ENCODE data around the gene SMOC1. TPM values are rescaled to one million over a fixed set of nuclear protein-coding genes. Genes with fewer than 3 reads are reported as not detected.

SMOC1 gene
- total RNA-seq, 1 donor from 2014 or later: 75.6 TPM

DNA sequence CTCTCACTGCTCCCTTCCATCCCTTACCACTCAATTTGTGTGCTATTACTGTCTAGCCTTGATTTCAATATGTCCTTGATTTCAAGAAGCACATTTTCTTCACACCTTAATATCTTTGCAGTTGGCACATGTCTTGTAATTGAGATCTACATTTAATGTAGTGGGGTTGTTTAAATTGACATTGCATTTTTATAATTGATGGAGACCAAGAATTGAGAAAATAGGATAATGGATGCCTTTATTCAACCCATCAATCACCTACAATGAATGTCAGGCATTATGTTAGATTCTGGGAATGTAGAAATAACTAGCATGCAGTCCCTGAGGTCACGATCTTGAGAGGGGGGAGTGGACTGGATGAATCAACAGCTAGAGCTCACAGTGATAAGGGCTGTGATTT is 94.6 kb downstream of the SMOC1 start:
- DNase-seq (ENCODE audit: low spot score): no peak
- ATAC-seq: no peak

DNA sequence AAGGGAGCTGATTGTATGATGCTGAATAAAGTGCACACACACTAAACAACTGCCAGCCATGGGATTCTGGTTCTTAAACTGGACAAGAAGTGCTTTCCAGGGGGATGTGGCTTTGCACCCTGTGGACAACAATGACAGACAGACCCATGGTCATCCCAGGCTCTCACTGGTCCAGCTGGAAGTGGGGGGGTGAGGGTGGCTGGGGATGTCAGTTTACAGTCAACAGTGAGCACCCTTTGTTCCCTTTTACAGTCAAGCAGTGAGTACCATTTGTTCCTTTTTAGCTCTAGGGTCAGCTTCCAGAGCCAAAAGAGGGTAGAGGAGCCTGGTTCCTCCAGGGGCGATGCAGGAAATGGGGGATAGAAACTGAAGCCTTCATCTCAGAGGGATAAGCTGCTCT is 100.7 kb downstream of the SMOC1 start:
- DNase-seq (ENCODE audit: low spot score): no peak
- no peak for ATAC-seq

DNA sequence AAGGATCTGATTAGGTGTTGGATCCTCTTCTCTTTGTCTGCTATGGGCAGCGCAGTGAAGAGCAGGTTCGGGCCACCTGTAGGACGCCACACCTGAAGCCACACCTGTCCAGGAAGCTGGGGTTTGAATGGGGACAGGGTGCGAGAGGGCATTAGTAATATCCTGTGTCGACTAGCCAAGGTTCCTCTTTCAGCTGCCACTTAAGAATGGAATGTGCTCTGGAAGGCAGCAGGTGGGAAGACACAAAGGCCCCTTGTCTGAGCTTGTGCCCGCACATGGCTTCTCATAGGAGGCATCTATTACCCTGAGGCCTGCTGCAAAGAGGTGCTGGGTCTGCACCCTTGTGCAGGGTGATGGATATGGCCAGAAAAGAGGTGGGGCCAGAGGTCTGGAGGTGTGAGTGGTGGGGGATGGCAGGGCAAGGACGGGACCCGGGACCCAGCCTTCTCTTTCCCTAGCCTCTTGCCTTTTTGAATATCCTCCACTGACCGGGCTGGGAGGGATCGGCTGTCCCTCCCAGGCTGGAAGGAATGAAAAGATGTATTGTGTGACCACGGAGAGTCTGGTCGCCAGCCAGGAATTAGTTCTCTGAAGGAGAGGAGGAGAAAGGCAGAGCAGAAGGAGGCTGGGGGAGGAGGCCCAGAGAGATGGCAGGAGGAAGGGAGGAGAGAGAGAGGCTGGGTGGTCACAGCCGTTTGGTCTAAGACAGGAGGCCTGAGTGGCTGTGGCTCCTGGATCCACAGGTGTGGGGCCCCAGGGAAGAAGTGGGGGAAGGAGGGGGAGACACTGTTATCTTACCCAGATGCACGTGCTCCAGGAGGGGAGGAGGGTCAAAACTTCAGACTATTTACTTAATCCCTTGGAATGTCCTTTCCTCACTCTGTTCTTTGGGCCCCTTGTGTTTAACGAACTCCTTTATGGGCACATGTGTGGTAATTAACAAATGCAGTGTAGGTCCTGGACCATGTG is 101.5 kb downstream of the SMOC1 start:
- DNase-seq (ENCODE audit: low spot score): no peak
- ATAC-seq: no peak

DNA sequence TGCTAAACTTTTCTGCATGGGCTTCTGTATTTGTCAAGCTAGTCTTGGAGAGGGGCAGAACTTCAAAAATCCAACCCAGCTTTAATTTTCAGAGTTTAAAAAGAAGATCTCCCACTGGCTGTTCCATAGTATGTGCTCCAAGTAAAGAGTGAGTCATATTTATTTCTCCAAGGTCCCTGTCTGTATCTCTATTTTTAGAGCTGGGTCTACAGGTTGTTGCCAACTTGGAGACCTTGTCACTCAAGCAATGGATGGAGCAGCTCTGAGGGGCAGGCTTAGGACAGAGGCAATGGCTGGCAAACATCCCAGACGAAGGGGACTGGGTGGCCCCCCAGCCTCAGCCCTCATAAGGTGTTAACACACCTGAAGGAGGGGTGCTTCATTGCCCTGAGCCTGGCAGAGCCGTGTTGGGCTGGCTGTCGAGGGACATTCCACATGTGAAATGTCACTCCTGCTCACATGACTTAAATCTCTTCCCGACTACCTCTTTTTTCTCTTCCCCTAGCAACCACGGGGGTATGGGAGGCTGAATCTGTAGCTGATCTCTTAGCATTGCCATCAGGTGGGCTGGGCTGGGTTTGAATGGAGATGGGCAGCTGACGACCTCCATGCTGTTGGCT is 103.1 kb downstream of the SMOC1 start:
- DNase-seq (ENCODE audit: low spot score) (no peak), ATAC-seq (no peak)

DNA sequence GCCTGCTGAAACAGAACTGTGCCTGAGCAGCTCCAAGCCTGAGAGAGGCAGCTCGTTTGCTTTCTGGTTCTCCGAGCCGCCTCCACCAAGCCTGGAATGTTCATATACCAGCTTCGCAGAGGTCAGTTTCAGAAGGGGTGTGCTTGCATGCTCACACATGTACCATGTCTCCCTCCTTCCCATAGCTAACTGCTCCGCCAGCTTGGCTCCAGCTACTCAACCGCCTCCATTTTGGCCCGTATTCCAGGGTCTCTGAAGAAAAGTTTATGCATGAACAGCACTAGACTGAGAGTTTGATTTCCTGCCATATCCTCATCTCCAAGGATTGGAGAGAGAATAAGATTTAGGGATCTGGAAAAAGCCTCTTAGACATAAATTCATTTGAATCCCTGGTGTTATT is 103.7 kb downstream of the SMOC1 start:
- no peak for DNase-seq (ENCODE audit: low spot score)
- no peak for ATAC-seq

DNA sequence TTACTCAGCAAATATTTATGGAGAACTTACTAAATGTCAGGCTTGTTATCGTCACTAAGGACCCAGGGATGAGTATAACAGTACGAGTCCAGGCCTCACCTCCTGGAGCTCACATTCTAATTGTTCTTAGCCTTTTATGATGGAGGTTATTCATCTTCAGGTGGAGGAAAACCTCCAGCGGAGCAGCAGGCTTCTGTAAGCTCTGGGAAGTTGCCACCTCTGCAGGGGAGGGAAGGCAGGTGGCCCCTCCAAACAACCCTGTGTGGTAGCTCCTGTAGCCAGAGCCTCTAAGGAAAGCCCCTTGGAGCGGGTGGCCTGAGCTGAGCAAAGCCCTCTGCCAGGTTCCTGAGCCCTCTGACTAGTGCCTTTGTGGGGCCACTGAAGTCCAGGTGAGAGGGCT is 104.1 kb downstream of the SMOC1 start:
- DNase-seq (ENCODE audit: low spot score) (no peak), ATAC-seq (no peak)

DNA sequence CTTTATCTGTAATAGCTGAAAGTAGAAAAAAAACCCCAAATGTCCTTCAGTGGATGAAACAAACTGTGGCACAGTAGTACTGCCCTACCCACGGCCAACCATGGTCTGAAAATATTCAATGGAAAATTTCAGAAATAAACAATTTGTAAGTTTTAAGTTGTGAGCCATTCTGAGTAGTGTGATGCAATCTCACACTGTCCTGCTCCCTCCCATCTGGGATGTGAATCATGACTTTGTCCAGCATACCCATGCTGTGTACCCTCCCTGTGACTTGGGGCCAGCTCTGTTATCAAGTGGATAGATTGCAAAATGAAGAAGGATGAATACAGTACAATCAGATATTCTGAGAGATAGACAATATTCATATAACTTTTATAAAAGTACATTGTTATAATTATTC is 106.2 kb downstream of the SMOC1 start:
- DNase-seq (ENCODE audit: low spot score): no peak
- ATAC-seq: no peak

DNA sequence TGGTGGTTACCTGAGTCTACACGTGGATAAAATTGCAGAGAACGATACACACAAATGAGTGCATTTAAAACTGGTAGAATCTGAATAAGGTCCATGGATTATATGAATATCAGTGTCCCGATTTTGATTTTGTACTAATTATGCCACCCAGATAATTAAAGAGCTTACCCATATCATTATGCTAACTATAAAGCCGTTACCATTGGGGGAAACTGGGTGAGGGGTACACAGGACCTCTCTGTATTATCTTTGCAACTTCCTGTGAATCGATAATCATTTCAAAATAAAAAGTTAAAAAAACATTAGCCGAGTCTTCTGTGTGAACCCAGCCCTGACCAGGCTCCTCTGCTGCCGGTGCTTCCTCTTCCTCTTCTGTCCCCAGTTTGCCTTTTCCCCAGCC is 107.1 kb downstream of the SMOC1 start:
- no peak for ATAC-seq
- no peak for DNase-seq (ENCODE audit: low spot score)

DNA sequence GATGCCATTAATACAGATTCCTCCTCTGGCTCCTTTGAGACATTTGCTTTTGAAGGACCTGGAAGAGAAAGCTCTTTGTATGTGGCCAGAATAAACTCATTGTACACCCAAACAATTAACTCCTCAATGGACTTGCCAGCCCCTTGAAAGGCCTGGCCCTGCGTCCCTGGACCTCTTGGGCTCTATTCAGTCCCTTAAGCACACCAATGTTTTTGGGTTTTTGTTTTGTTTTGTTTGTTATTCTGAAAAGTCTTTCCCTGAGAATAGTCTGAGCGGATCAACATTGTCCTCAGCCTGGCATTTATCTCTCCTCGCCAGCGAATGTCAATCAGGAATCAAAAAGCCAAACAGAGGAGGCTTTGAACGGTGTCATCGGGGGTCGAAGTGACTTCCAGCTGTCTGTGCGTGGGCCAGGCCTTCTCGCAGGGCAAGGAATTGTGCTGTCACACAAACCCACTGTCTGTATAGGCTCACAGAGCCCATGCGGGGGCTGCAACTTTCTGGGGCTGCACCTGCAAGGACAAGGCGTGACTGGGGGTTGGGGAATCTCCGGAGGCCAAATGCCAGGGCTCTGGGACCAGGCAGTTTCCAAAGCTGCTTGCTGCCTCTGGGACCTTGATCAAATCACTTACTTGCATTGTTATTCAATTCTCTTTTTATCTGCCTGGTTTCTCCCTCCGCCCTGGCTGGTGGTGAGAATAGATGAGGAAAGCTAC is 108.3 kb downstream of the SMOC1 start:
- DNase-seq (ENCODE audit: low spot score) (no peak), ATAC-seq (no peak)

DNA sequence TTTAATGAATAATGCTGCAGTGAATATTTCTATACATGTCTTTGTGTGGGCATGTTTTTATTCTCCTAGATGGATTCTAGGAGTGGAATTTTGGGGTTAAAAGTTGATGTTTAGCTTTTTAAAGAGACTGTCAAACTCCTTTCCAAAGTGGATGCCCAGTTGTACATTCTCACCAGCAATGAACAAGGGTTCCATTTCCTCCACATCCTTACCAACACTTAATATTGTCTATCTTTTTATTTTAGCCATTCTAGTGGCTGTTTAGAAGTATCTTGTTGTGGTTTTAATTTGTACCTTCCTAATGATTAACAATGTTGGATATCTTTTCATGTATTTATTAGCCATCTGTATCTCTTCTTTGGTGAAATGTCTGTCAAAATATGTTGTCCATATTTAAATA is 109.8 kb downstream of the SMOC1 start:
- ATAC-seq (no peak), DNase-seq (ENCODE audit: low spot score) (no peak)

DNA sequence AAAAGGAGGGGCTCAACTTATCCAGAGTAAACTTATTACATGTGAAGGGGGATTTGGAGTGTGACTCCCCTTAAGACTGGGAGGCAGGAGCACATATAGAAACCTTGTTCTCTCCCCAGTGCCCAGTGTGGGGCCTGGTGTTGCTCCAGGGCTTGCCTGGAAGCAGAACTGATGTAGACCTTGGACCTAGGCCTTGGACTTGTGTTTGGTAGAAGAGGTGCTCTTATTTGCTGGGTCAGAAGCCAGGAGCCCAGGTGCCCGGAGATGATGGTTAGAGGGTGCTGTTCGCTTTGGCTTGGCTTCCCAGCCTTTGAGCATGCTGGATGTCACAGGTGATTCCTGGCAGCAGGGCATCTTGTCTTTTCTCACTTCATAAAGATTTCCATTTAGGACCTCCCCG is 110.4 kb downstream of the SMOC1 start:
- DNase-seq (ENCODE audit: low spot score) (peak; percentile 85), ATAC-seq (peak; percentile 86)

DNA sequence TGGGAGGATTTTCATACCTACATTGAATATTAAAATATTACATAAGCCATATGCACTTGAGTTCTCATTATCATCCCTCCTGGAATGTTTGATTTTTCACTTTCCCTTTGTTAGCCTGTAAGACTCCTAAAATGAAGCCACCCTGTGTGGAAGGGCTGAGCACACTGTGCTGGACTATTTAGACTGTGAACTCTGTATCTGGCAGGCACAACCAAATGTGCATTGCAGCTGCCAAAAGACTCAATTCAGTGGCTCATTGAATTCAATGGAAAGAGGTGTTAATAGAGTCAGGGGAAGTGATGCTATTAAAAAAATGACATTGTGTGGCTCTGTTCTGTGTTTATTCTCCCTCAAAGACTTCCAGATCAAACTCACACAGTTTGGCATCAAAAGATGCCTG is 111.1 kb downstream of the SMOC1 start:
- DNase-seq (ENCODE audit: low spot score) (no peak), ATAC-seq (peak; percentile 78)

DNA sequence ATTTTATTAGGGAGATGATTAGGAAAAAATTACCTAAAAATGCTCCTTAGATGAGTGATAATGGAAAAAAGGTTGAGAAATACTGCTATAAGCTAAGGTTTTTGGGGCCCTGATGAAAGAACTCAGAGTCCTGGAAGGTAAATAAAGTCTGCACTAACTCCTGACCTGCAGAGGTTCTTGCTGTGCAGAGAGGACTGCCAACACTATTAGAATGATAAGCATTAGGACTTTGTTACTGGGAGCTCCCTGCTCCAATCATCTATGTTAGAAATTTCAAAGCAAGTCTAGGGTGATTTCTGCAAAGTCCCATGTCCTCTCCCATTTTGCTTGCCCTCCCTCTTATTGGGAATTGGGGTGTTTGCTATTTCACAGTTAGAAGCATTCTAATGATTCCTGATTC is 112.2 kb downstream of the SMOC1 start:
- peak; percentile 64 for ATAC-seq
- DNase-seq (ENCODE audit: low spot score): no peak

DNA sequence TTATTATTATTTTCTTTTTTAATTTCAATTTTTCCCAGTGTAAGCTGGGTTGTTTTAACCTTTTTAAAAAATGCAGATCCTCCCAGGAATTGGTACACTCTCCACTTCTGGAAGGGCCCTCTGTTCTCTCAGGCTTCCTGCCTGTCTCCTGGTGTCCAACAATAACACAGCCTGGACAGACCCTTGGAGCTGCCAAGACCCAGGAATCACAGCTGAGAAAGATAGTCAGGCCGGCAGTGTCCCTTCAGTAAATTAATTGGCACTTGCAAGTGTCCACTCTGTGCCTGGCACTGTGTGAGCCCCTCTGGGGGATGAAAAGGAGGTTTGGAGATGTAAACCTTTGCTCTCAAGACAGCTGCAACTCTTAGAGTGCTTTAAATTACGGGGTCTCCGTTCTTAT is 113.3 kb downstream of the SMOC1 start:
- DNase-seq (ENCODE audit: low spot score): no peak
- no peak for ATAC-seq

DNA sequence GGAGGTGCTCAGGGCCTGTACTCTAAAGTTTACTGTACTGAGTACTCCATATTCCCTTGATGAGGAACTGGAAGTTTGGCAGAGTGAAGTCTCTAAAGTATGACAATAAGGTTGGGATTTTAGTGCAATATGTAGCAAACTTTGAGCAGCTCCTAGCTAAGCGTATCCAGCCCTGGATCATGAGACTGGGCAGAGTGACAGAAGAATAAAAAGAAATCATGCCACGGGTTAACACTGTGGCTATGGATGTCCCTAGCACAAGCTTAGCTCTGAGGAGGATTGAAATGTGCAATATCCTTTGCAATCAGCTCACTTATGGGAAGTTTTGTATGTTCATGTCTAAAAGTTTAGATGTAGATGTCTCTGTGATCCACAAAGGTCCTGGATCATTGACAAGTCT is 114.1 kb downstream of the SMOC1 start:
- no peak for DNase-seq (ENCODE audit: low spot score)
- ATAC-seq: no peak

DNA sequence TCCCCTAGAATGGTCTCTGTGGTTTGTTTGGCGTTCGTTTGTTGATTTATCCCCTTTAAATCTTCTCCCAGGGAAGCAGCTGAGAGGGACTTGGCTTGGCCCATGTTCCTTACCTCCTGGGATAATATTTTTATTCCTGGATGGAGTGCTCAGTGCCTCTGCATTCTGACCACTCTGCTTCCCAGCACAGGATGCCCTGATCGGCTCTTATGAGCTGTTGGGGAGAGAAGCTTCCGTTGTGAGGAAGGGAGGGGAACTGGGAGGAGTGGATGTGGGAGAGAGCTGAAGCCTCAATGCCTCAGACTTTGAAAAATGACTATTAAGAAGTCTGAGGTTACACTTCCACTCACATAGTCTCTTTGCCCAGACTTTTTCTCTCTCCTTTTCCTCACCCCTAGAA is 114.8 kb downstream of the SMOC1 start:
- DNase-seq (ENCODE audit: low spot score) (no peak), ATAC-seq (no peak)

DNA sequence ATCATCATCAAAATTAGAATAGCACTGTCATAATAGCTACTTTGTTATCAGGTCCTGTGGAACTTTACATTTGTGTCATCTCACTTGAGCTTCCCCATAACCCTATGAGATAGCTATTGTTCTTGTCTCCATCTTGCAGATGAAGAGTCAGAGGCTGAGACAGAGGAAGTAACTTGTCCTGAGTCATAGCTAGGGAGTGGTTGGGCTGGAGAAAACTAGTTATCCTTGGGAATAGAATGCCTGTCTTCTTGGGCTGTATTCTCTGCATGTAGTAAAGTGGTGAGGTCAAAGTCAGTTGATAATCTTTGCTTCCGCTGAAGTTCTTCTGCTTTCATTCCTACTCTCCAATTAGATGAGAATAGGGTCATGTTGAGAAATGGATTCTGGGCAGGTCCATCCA is 117.0 kb downstream of the SMOC1 start:
- ATAC-seq (no peak), DNase-seq (ENCODE audit: low spot score) (no peak)

DNA sequence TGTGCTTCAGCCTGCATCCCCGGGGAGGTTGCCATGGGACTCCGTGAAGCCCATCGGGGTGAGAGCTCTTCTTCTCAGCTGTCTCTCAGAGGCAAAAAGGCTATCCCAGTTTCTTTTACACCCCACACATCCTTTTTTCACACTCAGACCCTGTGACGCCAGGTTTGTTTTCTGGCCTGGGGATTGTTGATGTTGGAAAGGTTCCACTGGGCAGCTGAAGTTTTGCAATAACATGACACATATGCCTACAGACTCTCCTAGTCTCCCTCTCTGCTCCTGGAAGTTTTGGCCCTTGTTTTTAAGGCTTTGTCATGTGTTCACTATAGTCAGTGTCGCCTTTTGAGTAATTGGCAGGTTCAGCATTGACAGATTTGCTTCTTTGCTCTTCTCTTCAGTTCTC is 118.6 kb downstream of the SMOC1 start:
- ATAC-seq (peak; percentile 88), DNase-seq (ENCODE audit: low spot score) (peak; percentile 81)

DNA sequence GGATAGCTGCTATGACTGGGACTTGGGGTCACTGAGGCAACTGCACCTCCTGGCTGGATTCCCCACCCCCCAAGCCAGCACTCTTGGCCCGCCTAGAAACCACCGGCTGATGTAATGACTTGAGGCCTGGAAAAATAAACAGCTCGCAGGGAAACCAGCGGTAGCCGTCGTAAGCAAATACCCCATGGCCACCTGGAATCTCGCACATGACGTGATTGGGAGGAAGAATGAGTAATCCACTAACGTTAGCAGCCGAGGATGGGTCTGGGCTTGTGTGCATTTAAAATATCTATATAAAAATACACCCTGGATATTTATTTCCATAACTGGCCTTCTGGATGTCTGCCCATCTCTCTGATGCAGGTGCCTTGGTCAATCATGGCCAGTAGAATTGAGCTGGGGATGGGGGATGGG is 120.1 kb downstream of the SMOC1 start:
- ATAC-seq (no peak), DNase-seq (ENCODE audit: low spot score) (no peak)

DNA sequence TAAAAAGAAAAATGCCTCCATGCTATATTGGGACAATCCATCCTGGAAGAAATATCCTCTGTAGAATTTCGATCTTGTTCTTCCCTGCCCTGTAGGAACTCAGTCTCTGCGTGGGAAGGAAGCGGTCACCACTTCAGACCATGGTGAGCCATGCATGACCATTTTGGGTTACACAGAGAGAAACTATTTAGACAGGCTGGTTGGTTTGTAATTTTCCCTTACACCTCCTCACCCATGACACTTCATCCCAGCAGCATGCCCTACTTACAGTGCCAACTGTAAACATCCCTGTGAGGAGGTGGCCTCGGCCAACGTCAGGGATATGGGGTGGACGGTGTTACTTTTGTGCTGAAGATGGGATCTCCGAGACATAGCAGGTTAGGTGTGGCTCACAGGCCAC is 121.4 kb downstream of the SMOC1 start:
- ATAC-seq (no peak), DNase-seq (ENCODE audit: low spot score) (no peak)

DNA sequence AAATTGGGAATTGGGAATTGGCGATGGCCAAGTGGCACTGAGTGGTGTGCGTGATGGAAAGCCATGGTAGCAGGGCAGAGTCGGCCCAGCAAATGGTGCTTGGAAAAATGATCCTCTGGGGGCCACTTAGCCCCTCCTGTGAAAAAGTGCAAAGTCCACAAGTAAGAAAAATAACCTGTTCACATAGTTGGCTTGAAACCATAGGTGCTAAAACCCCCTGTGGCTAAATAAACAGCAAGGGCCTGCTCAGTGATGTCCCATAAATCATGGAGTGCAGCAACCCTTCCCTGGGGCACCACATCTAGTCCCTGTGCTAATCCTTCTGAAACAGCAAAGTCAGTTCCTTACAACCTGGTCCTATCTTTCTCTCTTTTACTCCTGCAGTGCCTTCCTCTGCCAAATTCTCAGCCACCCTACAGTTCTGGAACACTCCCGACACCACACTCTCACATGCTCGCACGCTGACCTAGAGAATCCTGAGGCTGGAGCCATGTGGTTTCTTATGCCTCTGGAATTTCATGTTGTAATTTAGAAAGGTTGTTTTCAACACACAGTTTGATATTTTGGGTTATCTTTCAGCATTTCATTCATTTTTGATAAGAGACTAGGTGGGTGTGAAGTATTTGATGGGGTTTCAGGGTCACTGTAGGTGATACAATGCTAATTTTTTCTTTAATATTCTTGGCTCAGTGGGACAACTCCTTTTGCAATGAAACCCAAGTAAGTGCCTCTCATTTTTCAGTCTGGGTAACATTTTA is 123.6 kb downstream of the SMOC1 start:
- ATAC-seq: no peak
- no peak for DNase-seq (ENCODE audit: low spot score)

All from left lobe of liver (tissue), 2 donors.